NB4 (cell line): ENCODE measurements around the gene ANTXR1.

Experiments used
- DNase-seq: peaks from one replicate; pipeline ENCODE4 v3.0.0; 2010; ENCODE audit warnings: low read depth
- H3K4me3 ChIP-seq: one replicate; pipeline ENCODE4 v1.5.1; 2011; ENCODE audit warnings: mild to moderate bottlenecking, low read depth, low read length, moderate library complexity
- MYC ChIP-seq: IDR thresholded peaks from 2 replicates; pipeline ENCODE4 v1.6.1; 2011; ENCODE audit warnings: low read depth, low read length
- POLR2A ChIP-seq: IDR thresholded peaks from 2 replicates; pipeline ENCODE4 v1.6.1; 2011; ENCODE audit warnings: mild to moderate bottlenecking; ENCODE audit not compliant: insufficient read length; ENCODE audit errors: extremely low read depth
- TF ChIP-seq, protein P1 (sequence below): IDR thresholded peaks from one replicate; pipeline ENCODE4 v1.5.1; 2012; ENCODE audit warnings: low read depth, low read length
- TF ChIP-seq, protein P2 (sequence below): IDR thresholded peaks from 2 replicates; pipeline ENCODE4 v1.6.1; 2011; ENCODE audit warnings: low read depth, low read length

ANTXR1 gene

DNA sequence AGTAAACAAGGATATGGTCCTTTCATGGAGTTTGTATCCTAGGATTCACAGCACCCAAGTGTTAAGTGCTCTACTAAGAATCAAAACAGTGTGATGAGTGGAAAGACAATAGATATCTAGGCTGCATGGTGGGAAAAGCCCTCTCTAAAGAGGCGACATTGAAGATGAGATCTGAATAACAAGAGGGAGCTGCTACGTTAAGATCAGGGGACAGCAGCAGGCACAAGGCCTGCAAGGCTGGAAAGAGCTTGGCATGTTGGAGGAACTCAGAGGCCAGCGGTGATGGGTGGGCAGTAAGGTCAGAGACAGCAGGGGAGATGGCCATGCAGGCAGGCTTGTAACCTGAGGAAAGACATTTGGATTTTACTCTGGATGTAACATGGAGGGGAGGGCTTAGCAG, 196.5 kb downstream of the ANTXR1 start:
- no peak overlapping the region for H3K4me3 ChIP-seq
- DNase-seq = no peak
- TF ChIP-seq, protein P1, sequence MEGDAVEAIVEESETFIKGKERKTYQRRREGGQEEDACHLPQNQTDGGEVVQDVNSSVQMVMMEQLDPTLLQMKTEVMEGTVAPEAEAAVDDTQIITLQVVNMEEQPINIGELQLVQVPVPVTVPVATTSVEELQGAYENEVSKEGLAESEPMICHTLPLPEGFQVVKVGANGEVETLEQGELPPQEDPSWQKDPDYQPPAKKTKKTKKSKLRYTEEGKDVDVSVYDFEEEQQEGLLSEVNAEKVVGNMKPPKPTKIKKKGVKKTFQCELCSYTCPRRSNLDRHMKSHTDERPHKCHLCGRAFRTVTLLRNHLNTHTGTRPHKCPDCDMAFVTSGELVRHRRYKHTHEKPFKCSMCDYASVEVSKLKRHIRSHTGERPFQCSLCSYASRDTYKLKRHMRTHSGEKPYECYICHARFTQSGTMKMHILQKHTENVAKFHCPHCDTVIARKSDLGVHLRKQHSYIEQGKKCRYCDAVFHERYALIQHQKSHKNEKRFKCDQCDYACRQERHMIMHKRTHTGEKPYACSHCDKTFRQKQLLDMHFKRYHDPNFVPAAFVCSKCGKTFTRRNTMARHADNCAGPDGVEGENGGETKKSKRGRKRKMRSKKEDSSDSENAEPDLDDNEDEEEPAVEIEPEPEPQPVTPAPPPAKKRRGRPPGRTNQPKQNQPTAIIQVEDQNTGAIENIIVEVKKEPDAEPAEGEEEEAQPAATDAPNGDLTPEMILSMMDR = no peak
- TF ChIP-seq MYC (no peak), POLR2A (no peak)
- TF ChIP-seq, protein P2, sequence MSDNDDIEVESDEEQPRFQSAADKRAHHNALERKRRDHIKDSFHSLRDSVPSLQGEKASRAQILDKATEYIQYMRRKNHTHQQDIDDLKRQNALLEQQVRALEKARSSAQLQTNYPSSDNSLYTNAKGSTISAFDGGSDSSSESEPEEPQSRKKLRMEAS = no peak

DNA sequence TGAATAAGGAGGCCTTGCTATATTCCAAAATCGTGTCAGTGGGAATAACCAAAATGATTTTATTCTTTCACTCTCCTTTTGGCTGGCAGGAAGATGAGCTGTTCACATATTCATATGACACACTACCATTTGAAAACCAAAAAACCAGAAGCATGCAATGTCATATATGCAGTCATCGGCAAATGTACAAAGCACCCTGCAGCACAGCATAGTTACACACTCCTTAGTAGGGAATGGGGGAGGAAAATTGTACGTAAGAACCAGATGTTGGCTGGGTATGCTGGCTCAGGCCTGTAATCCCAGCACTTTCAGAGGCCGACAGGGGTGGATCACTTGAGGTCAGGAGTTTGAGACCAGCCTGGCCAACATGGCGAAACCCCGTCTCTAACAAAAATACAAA, 197.4 kb downstream of the ANTXR1 start:
- DNase-seq = no peak
- no peak overlapping the region for H3K4me3 ChIP-seq
- TF ChIP-seq, protein P1 = no peak
- TF ChIP-seq MYC = no peak
- TF ChIP-seq POLR2A = no peak
- TF ChIP-seq, protein P2 = no peak

- H3K4me3 ChIP-seq = no peak overlapping the region
- no peak for TF ChIP-seq POLR2A
- TF ChIP-seq, protein P1 = no peak
- TF ChIP-seq, protein P2 = no peak
- no peak for TF ChIP-seq MYC
- DNase-seq = no peak
These were observed 198.1 kb downstream of the ANTXR1 start for GRCh38 chr2:69211048-69211447.

GRCh38 chr2:69211686-69212085, 198.7 kb downstream of the ANTXR1 start:
- H3K4me3 ChIP-seq = no peak overlapping the region
- DNase-seq = no peak
- TF ChIP-seq POLR2A = no peak
- TF ChIP-seq, protein P2 = no peak
- TF ChIP-seq MYC = no peak
- TF ChIP-seq, protein P1 = no peak

- DNase-seq = no peak
These were observed 199.5 kb downstream of the ANTXR1 start for GRCh38 chr2:69212238-69213028.

More at GRCh38 chr2:69212238-69213028, 199.5 kb downstream of the ANTXR1 start:
- TF ChIP-seq, protein P1 = no peak
- TF ChIP-seq POLR2A (no peak), MYC (no peak)
- TF ChIP-seq, protein P2 = no peak
- no peak overlapping the region for H3K4me3 ChIP-seq
